Measurements from ENCODE around the gene GRIK4.

GRIK4 gene

DNA sequence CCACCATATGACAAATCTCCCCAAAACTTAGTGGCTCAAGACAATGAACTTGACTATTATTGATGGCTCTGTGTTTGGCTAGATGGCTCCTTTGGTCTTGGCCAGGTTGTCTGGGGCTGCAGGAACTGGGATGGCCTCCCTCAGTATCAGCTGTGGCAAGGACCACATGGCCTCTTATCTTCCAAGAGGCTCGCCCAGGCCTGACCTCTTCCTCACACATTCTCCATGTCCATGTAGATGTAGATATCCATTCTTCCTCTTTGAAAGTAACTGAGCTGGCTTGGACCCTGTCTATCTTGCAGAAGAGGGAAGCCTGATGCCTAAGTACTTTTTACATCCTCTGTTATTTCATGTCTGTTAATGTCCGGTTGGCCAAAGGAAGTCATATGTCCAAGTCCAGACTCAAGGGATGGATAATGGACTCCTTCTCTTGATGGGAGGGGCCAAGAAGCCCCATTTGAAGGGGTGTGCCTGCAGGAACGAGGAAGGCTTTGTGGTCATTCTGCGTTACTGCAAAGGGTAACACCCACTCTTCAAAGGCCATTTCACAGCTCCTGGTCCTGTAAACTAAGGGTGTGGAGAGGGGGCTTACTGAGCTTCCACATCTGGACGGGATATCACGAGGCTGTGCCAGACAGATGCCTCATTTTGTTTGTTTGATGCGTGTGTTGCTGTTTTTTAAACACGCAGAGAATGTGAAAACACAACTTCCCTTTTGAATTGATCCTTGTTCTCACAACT lies 87.1 kb downstream of the GRIK4 start:
- DNase-seq (ENCODE audit: low read depth in 2 of 2): no peak
- no peak for TF ChIP-seq CTCF (IDR thresholded peaks at IDR 0.05; ENCODE audit: low read depth, low read length)

DNA sequence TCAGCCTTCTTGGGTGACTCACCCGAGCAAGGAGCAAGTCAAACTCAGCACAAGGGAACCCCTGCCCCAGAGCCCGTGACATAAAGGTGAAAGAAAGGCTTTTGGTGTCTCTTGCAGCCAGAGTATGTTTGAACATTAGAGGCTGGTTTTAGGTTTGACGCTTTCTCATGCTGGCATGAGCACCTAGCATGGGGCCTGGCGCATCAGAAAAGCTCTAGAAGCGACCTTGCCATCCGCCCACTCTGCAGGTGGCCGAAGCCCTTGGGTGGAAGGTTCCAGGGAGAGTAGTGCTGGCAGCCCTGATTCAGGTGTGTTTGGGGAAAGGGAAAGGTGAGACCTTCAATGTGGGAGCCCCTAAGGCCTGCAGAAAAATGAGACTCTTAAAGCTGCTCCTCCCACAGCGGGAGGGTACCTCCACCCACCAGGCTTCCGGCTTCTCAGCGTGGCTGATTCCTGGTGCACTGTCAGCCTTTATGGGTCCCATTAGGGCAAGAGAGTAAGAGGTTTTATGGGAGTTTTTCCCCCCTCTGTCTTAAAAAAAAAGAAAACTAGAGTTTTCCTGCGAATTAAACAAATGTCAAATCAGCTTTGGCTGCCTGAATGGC lies 88.4 kb downstream of the GRIK4 start:
- H3K4me3 ChIP-seq (replicated peaks in 1 of 2; ENCODE audit: low read depth in 2 of 2, low read length in 2 of 2): no peak overlapping the region
- DNase-seq (ENCODE audit: low read depth in 2 of 2): no peak
- TF ChIP-seq CTCF (IDR thresholded peaks at IDR 0.05; ENCODE audit: low read depth, low read length): no peak

More for the DNA sequence above, 87.1 kb downstream of the GRIK4 start:
- H3K4me3 ChIP-seq (replicated peaks in 1 of 2; ENCODE audit: low read depth in 2 of 2, low read length in 2 of 2): no peak overlapping the region

- TF ChIP-seq CTCF (IDR thresholded peaks at IDR 0.05; ENCODE audit: low read depth, low read length): no peak
- no peak overlapping the region for H3K4me3 ChIP-seq (replicated peaks in 1 of 2; ENCODE audit: low read depth in 2 of 2, low read length in 2 of 2)
- DNase-seq (ENCODE audit: low read depth in 2 of 2): peak; percentile 11 to 23
Observed at GRCh38 chr11:120601536-120601935, 90.0 kb downstream of the GRIK4 start.

GRCh38 chr11:120603071-120603470 lies 91.5 kb downstream of the GRIK4 start:
- DNase-seq (ENCODE audit: low read depth in 2 of 2): no peak
- H3K4me3 ChIP-seq (replicated peaks in 1 of 2; ENCODE audit: low read depth in 2 of 2, low read length in 2 of 2): no peak overlapping the region
- no peak for TF ChIP-seq CTCF (IDR thresholded peaks at IDR 0.05; ENCODE audit: low read depth, low read length)

DNA sequence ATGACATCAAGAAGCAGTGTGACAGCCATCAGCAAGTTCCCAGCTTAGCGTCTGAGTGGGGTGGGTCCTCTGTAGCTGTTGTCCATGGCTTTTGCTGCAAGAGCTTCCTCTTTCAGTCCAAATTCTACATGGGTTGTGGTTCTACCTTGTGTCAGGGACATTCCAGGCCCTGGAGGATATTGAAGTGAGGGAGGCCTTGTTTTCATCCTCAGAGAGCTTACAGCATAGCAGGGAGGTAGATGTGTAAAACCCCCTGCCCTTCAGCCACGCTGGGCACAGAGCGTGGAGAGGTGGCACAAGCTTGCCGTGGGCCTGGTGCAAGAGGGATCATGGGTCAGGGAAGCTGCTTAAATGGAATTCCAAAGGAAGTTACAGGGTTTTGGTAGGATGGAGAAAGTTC lies 93.9 kb downstream of the GRIK4 start:
- no peak for DNase-seq (ENCODE audit: low read depth in 2 of 2)
- no peak for TF ChIP-seq CTCF (IDR thresholded peaks at IDR 0.05; ENCODE audit: low read depth, low read length)
- H3K4me3 ChIP-seq (replicated peaks in 1 of 2; ENCODE audit: low read depth in 2 of 2, low read length in 2 of 2): no peak overlapping the region

DNA sequence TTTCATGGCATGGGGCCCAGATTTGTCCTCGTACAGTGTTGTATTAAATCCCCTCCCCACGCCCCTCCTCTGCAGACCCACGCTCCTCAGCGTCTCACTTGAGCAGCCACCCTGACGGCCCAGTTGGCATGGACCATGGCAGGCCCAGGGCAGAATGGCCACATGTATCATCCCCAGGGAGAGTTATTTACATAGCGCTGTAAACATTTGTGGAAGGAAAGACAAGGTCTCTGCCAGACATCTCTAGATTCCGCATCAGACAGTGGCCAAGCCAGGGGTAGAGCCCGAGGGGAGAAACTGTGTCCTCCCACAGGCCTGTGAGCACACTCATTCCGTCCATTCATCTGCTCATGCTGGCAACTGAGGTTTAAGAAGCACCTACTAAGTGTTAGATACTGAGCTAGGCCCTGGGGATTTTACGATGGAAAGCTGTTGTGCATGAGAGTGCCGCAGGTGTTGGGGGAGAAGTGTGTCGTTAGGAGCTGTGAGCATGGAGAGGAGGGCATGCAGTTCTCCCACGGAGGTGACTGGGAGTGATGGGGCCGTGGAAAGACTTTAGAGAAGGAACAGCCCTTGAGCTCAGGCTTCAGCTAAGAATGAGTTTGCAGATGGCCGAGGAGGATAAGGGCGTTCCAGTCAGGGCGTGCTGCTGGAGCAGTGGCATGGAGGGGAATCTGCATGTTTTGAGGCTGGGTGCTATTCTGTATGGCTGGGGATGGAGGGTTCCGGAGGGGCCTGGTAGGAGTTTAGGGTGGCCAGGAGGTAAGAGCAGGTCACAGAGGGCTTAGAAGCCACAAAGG lies 94.9 kb downstream of the GRIK4 start:
- no peak for TF ChIP-seq CTCF (IDR thresholded peaks at IDR 0.05; ENCODE audit: low read depth, low read length)
- no peak for DNase-seq (ENCODE audit: low read depth in 2 of 2)
- H3K4me3 ChIP-seq (replicated peaks in 1 of 2; ENCODE audit: low read depth in 2 of 2, low read length in 2 of 2): no peak overlapping the region

Measured in cardiac fibroblast (primary cell).